HG03521 (cell line): ENCODE results near the gene UCHL3.
"Not testable (repeated sequence)": the region's sequence is repeated elsewhere in the genome, so short reads cannot be mapped to it uniquely, and the experiment has no call there.

ENCODE experiments used
- ATAC-seq: cut with Tn5 transposase; IDR thresholded peaks from one replicate; pipeline ENCODE4 v1.9.1; 2021; ENCODE audit warnings: mild to moderate bottlenecking, moderate library complexity; ENCODE audit not compliant: unreplicated experiment

Gene UCHL3

GRCh38 chr13:75549262-75550158 is at the start of gene UCHL3:
UCHL3 (plus strand) TSS chr13:75549791; CDS start chr13:75549821, 30 bp downstream.
- peak; percentile 97 for ATAC-seq

DNA sequence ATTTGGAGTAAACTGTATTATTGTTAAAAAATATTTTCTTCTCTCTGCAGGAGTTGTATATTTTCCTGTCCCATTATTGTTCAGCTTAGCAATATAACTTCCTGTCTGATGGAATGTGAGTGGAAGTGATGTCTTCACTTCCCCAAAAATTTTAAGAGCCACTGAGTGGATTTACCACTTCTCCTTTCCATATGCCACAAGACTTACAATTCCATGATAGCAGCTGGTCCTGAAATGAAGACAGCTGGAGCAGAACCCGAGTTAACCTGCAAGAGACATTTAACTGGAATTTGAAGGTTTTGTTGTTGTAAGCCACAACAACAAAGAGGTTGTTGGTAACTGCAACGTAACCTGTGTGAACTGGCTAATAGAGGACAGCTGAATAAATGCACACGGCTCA is 44.3 kb upstream of the UCHL3 start:
- ATAC-seq: no peak

DNA sequence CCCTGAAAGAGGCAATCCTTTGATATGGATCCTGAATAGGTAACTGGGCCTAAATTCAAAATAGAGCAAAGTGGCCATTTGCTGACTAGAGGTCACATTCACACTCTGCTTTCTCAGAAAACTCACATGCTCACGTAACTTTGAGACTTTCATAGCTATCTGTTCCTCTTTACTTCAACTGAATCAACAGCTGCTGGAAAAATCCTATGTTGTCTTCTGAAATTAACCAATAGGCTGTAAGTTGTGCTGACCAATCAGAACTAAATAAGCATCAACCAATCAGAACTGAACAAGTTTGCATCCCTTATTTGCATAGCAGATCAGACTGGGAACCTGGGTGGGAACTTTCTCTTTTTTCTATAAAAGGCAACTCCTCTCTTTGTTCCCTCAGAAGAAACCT is 43.6 kb upstream of the UCHL3 start:
- ATAC-seq: no peak

GRCh38 chr13:75507027-75508001 is 42.3 kb upstream of the UCHL3 start:
- no peak for ATAC-seq

DNA sequence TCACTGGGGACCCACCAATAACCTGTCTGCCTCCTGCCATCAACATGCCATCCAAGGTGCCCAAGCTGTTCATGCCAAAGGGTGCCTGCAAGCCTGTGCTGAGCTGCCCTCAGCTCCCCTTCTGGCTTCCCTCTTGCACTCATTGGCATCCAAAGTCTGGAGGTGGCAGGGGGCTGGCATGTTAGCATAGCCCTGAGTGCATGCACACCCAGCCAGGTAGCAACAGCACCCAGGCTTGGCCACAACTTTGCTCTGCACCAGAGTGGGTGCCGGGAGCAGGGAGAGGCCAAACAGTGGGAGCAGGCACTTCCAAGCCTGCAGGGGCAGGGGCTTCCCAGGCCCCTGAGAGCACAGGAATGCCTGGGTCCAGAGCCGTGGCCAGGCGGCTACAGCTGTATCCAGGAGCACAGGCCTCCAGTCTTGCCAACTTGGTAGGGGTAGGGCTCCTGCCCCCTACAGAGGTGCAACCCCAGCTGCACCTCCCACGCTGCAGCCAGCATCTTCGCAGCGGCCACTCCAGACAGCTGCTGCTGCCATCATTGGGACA is 41.5 kb upstream of the UCHL3 start:
- no peak for ATAC-seq

- no peak for ATAC-seq
Measured at GRCh38 chr13:75511051-75511625, 38.5 kb upstream of the UCHL3 start.

- ATAC-seq: peak; percentile 84
Measured at GRCh38 chr13:75512253-75512652, 37.3 kb upstream of the UCHL3 start.

DNA sequence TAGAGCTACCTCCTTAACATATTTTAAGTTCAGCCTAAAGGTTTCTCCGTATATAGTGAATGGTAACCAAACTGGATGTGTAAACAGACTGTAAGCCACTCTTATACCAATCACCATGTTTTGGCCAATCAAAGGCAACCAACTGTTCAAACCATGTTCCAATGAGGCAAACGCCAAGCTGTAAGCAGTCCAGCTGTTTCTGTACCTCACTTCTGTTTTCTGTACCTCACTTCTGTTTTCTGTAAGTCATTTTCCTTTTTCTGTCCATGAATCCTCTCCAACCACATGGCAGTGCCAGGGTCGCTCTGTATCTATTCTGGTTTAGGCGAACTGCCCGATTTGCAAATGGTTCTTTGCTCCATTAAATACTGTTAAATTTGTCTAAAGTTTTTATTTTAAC is 36.3 kb upstream of the UCHL3 start:
- ATAC-seq: no peak

- ATAC-seq: no peak
Measured at GRCh38 chr13:75514080-75514995, 35.3 kb upstream of the UCHL3 start.

- no peak for ATAC-seq
Measured at GRCh38 chr13:75518439-75519088, 31.0 kb upstream of the UCHL3 start.

DNA sequence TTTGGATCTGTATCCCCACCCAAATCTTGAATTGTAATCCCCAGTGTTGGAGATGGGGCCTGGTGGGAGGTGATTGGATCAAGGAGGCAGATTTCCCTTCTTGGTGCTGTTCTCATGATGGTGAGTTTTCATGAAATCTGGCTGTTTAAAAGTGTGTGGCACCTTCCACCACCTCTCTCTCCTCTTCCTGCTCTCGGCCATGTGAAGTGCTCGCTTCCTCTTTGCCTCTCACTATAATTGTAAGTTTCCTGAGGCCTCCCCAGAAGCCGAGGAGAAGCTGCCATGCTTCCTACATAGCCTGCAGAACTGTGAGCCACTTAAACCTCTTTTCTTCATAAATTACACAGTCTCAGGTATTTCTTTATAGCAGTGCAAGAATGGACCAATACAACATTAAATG is 27.6 kb upstream of the UCHL3 start:
- no peak for ATAC-seq

DNA sequence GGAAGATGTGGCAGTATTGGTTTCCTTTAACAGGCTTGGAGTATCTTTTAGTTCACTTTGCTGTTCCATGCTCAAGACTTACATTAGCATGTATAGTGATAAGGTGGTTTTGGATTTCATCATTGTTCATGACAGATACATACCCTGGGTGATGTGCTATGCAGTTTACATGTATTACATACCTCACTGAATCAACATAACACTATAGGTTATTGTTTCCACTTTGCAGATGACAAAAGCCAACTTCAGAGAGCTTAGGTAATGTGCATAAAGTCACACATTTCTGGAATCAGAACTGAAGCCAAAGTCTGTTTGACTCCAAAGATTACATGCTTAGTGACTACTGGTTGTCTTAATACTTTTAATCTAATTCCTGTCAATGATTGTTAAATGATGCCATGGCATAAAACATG is 19.0 kb upstream of the UCHL3 start:
- no peak for ATAC-seq

DNA sequence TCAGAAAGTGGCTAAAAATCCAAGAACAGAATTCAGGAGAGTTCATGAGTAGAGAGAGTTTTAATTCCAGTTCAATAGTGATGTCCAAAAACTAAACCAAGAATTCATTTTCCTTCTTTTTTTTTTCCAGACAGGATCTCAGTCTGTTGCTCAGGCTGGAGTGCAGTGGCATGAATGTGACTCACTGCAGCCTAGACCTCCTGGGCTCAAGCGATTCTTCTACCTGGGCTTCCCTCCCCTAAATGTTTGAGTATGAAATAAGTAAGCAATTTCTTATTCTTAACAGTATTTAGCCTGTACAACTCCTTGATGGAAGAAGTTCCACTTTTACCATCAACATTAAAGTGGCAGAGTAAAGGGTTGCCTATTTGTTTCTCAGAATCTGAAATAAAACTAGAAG is 15.7 kb upstream of the UCHL3 start:
- ATAC-seq: no peak

DNA sequence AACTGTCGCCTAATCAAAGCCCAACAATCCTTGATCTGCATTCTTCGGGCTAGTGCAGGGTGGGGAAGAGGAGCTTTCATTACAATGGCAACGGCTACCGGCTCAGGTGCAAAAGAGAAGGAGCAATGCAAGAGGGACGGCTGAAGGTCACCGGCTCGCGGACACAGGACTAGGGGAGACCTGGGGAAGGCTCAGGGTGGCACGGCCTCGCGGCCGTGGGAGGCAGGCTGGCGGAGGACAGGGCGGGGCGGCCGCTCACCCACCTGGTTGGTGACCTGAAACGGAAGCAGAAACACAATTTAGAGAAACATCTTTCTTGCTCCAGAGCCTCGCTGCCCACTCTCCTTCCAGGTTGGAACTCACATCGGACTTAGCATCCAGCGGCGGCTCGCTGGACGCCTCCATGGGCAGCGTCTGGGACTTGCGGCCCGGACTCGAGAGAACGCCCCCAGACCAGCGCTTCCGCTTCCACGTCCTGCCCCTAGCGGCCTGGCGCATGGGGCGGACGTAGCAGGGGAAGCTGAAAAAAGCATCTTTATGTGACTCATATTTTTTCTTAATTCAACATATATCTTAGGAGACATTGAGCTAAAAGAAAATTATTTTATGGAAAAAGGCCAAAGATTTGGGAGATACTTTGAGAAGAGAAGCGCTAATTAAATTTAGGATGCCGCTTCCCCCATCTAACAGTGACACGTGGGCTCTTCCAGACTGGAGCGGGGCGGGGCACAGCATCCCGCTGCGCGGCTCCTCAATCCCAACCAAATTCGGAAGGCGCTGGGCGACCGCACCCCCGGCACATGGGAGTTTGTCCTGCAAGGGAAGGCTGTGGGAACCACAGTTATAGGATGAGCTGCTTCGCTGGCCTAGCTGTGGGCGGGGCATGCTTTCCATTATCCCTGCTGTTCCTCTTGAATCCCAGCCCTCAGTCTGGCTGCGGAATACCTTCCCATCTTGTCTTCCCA is 11.9 kb upstream of the UCHL3 start, which contains the start of gene COMMD6:
COMMD6 (minus strand) TSS at position 441 of the 965 bp plus-strand sequence; CDS start at position 405, 36 bp downstream.
- ATAC-seq: peak; percentile 97

DNA sequence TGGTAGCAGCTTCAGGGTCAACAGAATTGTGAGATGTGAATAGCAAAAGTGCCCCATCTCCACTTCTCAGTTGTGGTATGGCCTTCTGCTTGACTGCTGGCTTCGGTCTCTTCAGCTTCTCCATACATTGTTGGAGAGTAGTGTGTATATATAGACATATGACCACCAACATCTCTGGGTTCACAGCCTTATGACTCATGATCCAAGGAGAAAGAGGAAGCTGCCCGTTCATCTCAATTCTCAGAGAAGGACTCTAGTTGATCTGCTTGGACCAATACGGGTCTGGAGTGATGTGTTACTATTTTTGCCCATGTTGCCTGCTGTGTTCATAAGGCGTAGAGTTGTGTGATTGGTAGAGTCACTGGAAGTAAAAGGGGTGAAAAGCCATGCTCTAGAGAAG is 8.3 kb upstream of the UCHL3 start:
- no peak for ATAC-seq

DNA sequence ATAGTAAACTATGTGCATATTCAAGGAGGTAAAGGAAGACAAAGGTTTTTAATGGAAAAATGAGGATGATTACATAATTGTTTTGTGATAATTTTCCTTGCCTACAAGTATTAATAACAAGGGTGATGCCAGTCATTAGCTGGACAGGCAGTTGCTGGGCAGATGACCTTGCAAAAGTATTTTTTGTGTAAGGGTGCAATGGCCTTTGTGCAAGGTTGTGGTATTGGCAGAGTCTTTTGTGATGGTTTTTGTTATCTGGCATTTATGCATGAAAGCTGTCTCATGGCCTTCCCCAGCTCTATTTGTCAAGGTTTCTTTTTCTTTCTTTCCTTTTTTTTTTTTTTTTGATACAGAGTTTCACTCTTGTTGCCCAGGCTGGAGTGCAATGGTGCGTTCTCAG is 7.6 kb upstream of the UCHL3 start:
- ATAC-seq: no peak

- ATAC-seq: no peak
Measured at GRCh38 chr13:75544681-75545330, 4.8 kb upstream of the UCHL3 start.

DNA sequence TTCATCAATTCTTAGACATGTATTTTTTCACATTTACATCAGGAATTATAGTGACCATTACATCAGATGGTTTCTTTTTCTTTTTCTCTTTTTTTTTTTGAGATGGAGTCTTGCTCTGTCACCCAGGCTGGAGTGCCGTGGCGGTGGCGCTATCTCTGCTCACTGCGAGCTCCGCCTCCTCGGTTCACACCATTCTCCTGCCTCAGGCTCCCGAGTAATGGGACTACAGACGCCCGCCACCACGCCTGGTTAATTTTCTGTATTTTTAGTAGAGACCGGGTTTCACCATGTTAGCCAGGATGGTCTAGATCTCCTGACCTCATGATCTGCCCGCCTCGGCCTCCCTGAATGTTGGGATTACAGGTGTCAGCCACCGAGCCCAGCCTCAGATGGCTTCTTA is 4.2 kb upstream of the UCHL3 start:
- ATAC-seq: not testable (repeated sequence)
